ENCODE data around the gene PLS1. TPM values are rescaled to one million over a fixed set of nuclear protein-coding genes. Genes with fewer than 3 reads are reported as not detected.

The PLS1 gene
- total RNA-seq, 2 donors from 2014 or later, result 11.3 to 26.4 TPM

DNA sequence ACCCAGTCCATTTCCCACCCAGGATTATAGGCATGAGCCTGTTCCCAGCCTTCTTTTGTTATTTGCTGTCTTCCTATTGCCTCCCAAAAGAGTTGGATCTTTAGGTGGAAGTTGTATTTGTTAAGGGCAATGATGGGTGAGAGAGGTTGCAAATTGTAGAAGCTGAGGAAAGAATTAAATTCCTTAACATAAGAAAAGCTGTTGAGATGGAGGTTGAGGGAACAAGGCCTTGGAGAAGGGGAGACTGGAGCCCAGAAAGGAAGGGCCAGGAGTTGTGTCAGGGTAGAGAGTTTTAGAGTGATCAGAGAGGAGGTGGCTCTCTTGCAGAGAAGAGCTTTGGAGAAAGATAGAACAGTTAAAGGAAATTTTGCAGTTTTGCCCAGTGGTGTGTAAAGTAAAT lies 46.8 kb downstream of the PLS1 start:
- Histone ChIP-seq H3K27ac (ENCODE audit: low read depth, low read length) (no peak overlapping the region), H3K27me3 (ENCODE audit: control insufficient read depth, insufficient read depth, low read length, poor library complexity, severe bottlenecking) (no peaks in the 10 kb centered on the region), H3K9me3 (ENCODE audit: control insufficient read depth, low read length) (no peaks in the 10 kb centered on the region), H3K9ac (ENCODE audit: extremely low read depth, low read length, poor library complexity, severe bottlenecking) (no peak overlapping the region), H3K36me3 (ENCODE audit: control insufficient read depth, insufficient read depth, low read length) (no peaks in the 10 kb centered on the region), H3K4me1 (ENCODE audit: control insufficient read depth, insufficient read depth, low read length) (no peaks in the 10 kb centered on the region), H3K4me3 (ENCODE audit: low read length) (no peak overlapping the region)
- peaks cover 3% of the 10 kb centered on the region for H3K4me1 Mint-ChIP-seq
- no peaks in the 10 kb centered on the region for H3K9me3 Mint-ChIP-seq
- H3K27ac Mint-ChIP-seq, result no peak overlapping the region
- H3K36me3 Mint-ChIP-seq (ENCODE audit: low read depth), result no peaks in the 10 kb centered on the region
- TF ChIP-seq, protein P1, sequence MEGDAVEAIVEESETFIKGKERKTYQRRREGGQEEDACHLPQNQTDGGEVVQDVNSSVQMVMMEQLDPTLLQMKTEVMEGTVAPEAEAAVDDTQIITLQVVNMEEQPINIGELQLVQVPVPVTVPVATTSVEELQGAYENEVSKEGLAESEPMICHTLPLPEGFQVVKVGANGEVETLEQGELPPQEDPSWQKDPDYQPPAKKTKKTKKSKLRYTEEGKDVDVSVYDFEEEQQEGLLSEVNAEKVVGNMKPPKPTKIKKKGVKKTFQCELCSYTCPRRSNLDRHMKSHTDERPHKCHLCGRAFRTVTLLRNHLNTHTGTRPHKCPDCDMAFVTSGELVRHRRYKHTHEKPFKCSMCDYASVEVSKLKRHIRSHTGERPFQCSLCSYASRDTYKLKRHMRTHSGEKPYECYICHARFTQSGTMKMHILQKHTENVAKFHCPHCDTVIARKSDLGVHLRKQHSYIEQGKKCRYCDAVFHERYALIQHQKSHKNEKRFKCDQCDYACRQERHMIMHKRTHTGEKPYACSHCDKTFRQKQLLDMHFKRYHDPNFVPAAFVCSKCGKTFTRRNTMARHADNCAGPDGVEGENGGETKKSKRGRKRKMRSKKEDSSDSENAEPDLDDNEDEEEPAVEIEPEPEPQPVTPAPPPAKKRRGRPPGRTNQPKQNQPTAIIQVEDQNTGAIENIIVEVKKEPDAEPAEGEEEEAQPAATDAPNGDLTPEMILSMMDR (conservative IDR thresholded peaks at IDR 0.05), result no peak
- no peaks in the 10 kb centered on the region for H3K27me3 Mint-ChIP-seq (ENCODE audit: insufficient read depth)
- H3K4me3 Mint-ChIP-seq, result no peak overlapping the region
- no peak for DNase-seq

DNA sequence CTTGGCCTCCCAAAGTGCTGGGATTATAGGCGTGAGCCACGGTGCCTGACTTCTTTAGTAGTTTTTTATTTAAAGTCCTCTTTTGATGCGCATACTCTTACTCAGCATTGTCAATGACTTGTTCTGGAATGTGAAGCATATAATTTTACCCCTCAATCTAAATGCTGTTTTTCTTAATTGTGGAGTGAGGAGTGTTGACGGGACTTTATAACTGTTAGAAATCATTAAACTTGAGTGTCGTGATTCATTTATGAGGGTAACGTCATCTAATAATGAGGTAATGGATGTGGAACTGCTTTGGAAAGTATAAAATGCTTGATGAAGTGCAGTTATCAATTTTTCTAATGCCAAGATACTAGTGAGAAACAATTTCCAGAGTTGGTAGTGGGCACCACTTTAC lies 48.3 kb downstream of the PLS1 start:
- peaks cover 3% of the 10 kb centered on the region for H3K4me1 Mint-ChIP-seq
- WGBS, 2 experiments (ENCODE audit: insufficient coverage in 1 of 2, insufficient read length in 1 of 2), result 77 to 98% methylated on average over 4 to 6 of the region's 6 CpGs

DNA sequence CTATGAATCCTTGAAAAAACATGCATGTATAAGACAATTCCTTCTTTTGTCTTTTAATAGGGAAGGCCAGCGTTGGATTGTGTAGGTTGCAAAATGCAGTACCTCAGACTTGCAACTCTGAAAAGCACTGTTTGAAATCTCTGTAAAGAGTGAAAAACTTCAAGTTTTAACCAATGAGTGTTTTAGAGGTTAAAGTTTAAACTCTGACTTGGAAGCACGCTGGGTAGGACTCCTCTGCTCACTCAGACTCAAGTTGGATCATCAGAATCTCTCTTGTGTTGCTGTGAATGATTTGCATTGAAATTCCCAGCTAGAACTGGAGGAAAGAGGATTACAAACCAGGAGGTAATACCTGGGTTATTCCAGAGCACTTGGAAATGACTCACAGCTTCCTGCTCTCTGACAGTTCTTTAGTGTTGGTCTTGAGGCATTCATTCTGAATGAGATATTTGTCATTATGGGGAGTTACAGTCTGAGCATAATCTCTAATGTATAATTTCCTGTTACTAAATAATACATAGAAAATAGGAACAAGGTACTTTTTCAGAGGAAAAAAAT lies 49.1 kb downstream of the PLS1 start:
- H3K9me3 ChIP-seq (ENCODE audit: control insufficient read depth, low read length), result no peaks in the 10 kb centered on the region
- no peak overlapping the region for H3K4me3 ChIP-seq (ENCODE audit: low read length)
- TF ChIP-seq, protein P1 (conservative IDR thresholded peaks at IDR 0.05), result no peak
- Mint-ChIP-seq H3K4me3 (no peak overlapping the region), H3K27ac (no peak overlapping the region), H3K27me3 (ENCODE audit: insufficient read depth) (no peaks in the 10 kb centered on the region), H3K9me3 (no peaks in the 10 kb centered on the region), H3K4me1 (peaks cover 4% of the 10 kb centered on the region), H3K36me3 (ENCODE audit: low read depth) (no peaks in the 10 kb centered on the region)
- no peaks in the 10 kb centered on the region for H3K27me3 ChIP-seq (ENCODE audit: control insufficient read depth, insufficient read depth, low read length, poor library complexity, severe bottlenecking)
- H3K9ac ChIP-seq (ENCODE audit: extremely low read depth, low read length, poor library complexity, severe bottlenecking), result no peak overlapping the region
- no peak overlapping the region for H3K27ac ChIP-seq (ENCODE audit: low read depth, low read length)
- H3K4me1 ChIP-seq (ENCODE audit: control insufficient read depth, insufficient read depth, low read length), result no peaks in the 10 kb centered on the region
- H3K36me3 ChIP-seq (ENCODE audit: control insufficient read depth, insufficient read depth, low read length), result no peaks in the 10 kb centered on the region
- no peak for DNase-seq
- 60 to 79% methylated on average over 2 of the region's 2 CpGs for WGBS, 2 experiments (ENCODE audit: insufficient coverage in 1 of 2, insufficient read length in 1 of 2)

More for the DNA sequence above, 48.3 kb downstream of the PLS1 start:
- no peak overlapping the region for H3K9ac ChIP-seq (ENCODE audit: extremely low read depth, low read length, poor library complexity, severe bottlenecking)
- H3K27ac ChIP-seq (ENCODE audit: low read depth, low read length), result no peak overlapping the region
- H3K4me3 ChIP-seq (ENCODE audit: low read length), result no peak overlapping the region
- TF ChIP-seq, protein P1 (conservative IDR thresholded peaks at IDR 0.05), result no peak
- H3K36me3 ChIP-seq (ENCODE audit: control insufficient read depth, insufficient read depth, low read length), result no peaks in the 10 kb centered on the region
- Mint-ChIP-seq H3K36me3 (ENCODE audit: low read depth) (no peaks in the 10 kb centered on the region), H3K9me3 (no peaks in the 10 kb centered on the region), H3K27me3 (ENCODE audit: insufficient read depth) (no peaks in the 10 kb centered on the region), H3K27ac (no peak overlapping the region), H3K4me3 (no peak overlapping the region)
- H3K27me3 ChIP-seq (ENCODE audit: control insufficient read depth, insufficient read depth, low read length, poor library complexity, severe bottlenecking), result no peaks in the 10 kb centered on the region
- H3K9me3 ChIP-seq (ENCODE audit: control insufficient read depth, low read length), result no peaks in the 10 kb centered on the region
- H3K4me1 ChIP-seq (ENCODE audit: control insufficient read depth, insufficient read depth, low read length), result no peaks in the 10 kb centered on the region
- DNase-seq, result no peak
